Measurements from ENCODE around the gene DAZAP1. TPM values are rescaled to one million over a fixed set of nuclear protein-coding genes. Genes with fewer than 3 reads are reported as not detected.

The DAZAP1 gene
- polyA plus RNA-seq (ENCODE audit: insufficient read length in 10 of 10) = 10 to 100 TPM; 52.2 to 76.1 (median 64.0) TPM
- long read RNA-seq, donor 1, transcript DAZAP1-201 (12 exons, 2,160 nt) = minor isoform, 10 of 27 reads
- long read RNA-seq, donor 1, transcript DAZAP1-208 (1 exons, 3,642 nt) = major isoform, 16 of 27 reads
- long read RNA-seq, donor 1, partial matches to known transcripts = 0 of 27 reads
- long read RNA-seq, donor 1, other reads (novel, unspliced or antisense) = 0 of 27 reads
- long read RNA-seq, donor 2, transcript DAZAP1-208 (1 exons, 3,642 nt) = major isoform, 22 of 34 reads
- long read RNA-seq, donor 2, transcript DAZAP1-201 (12 exons, 2,160 nt) = minor isoform, 5 of 34 reads
- long read RNA-seq, donor 2, partial matches to known transcripts = 0 of 34 reads
- long read RNA-seq, donor 2, other reads (novel, unspliced or antisense) = 0 of 34 reads
- long read RNA-seq, donor 3 = 0 reads
- long read RNA-seq, donor 4, transcript DAZAP1-208 (1 exons, 3,642 nt) = major isoform, 13 of 22 reads
- long read RNA-seq, donor 4, transcript DAZAP1-201 (12 exons, 2,160 nt) = minor isoform, 7 of 22 reads
- long read RNA-seq, donor 4, partial matches to known transcripts = 0 of 22 reads
- long read RNA-seq, donor 4, other reads (novel, unspliced or antisense) = 0 of 22 reads
- long read RNA-seq, donor 5, transcript DAZAP1-208 (1 exons, 3,642 nt) = major isoform, 39 of 45 reads
- long read RNA-seq, donor 5, partial matches to known transcripts = 0 of 45 reads
- long read RNA-seq, donor 5, other reads (novel, unspliced or antisense) = 0 of 45 reads
- long read RNA-seq, donor 6, transcript DAZAP1-201 (12 exons, 2,160 nt) = minor isoform, 8 of 44 reads
- long read RNA-seq, donor 6, transcript DAZAP1-208 (1 exons, 3,642 nt) = major isoform, 31 of 44 reads
- long read RNA-seq, donor 6, partial matches to known transcripts = 0 of 44 reads
- long read RNA-seq, donor 6, other reads (novel, unspliced or antisense) = 0 of 44 reads
- long read RNA-seq, donor 7, transcript DAZAP1-208 (1 exons, 3,642 nt) = major isoform, 18 of 33 reads
- long read RNA-seq, donor 7, transcript DAZAP1-201 (12 exons, 2,160 nt) = minor isoform, 7 of 33 reads
- long read RNA-seq, donor 7, partial matches to known transcripts = 0 of 33 reads
- long read RNA-seq, donor 7, other reads (novel, unspliced or antisense) = 0 of 33 reads
- long read RNA-seq, donor 8, transcript DAZAP1-208 (1 exons, 3,642 nt) = major isoform, 27 of 33 reads
- long read RNA-seq, donor 8, partial matches to known transcripts = 0 of 33 reads
- long read RNA-seq, donor 8, other reads (novel, unspliced or antisense) = 0 of 33 reads
- long read RNA-seq, donor 9, partial matches to known transcripts = 0 of 3 reads
- long read RNA-seq, donor 9, other reads (novel, unspliced or antisense) = 0 of 3 reads

- no peak for DNase-seq
Observed at GRCh38 chr19:1407528-1408299, at the start of gene DAZAP1. Gene DAZAP1 (plus strand): TSS chr19:1407586. CDS start chr19:1407774, 188 bp downstream.

GRCh38 chr19:1360126-1360817 lies 47.1 kb upstream of the DAZAP1 start:
- DNase-seq = no peak

- peak; percentile 74 to 92 (median 75) for DNase-seq
Observed at GRCh38 chr19:1360818-1361461, 46.4 kb upstream of the DAZAP1 start.

GRCh38 chr19:1361601-1362386 lies 45.6 kb upstream of the DAZAP1 start:
- DNase-seq = peak in 1 of 3 donors; percentile 65

- DNase-seq = no peak
Observed at GRCh38 chr19:1362387-1363257, 44.8 kb upstream of the DAZAP1 start.

- DNase-seq = no peak
Observed at GRCh38 chr19:1363599-1363998, 43.8 kb upstream of the DAZAP1 start.

- DNase-seq = no peak
Observed at GRCh38 chr19:1364070-1364704, 43.2 kb upstream of the DAZAP1 start.

- no peak for DNase-seq
Observed at GRCh38 chr19:1365319-1366269, 41.8 kb upstream of the DAZAP1 start.

GRCh38 chr19:1366296-1366695 lies 41.1 kb upstream of the DAZAP1 start:
- DNase-seq = no peak

GRCh38 chr19:1366899-1367870 lies 40.2 kb upstream of the DAZAP1 start:
- DNase-seq = no peak

GRCh38 chr19:1369214-1369805 lies 38.1 kb upstream of the DAZAP1 start:
- no peak for DNase-seq

GRCh38 chr19:1370579-1371361 lies 36.6 kb upstream of the DAZAP1 start:
- DNase-seq = no peak

- DNase-seq = no peak
Observed at GRCh38 chr19:1373042-1373533, 34.3 kb upstream of the DAZAP1 start.

Data from muscle of back (tissue), 13 donors.